K562 (cell line): ENCODE data around the gene DNAAF8. TPM values are rescaled to one million over a fixed set of nuclear protein-coding genes. Genes with fewer than 3 reads are reported as not detected.

ENCODE experiments used
- BACH1 ChIP-seq: fragments of 200-800 bp; sonication (Bioruptor generic); IDR thresholded peaks from 2 replicates; pipeline ENCODE4 v1.6.1; 2016; ENCODE audit warnings: missing genetic modification characterization, missing compliant biosample characterization
- CAMTA2 ChIP-seq: fragments of 250-450 bp; sonication (Bioruptor Pico); conservative IDR thresholded peaks from 2 replicates; pipeline ENCODE4 v1.5.1; 2022
- CCNT2 ChIP-seq: IDR thresholded peaks from 2 replicates; pipeline ENCODE4 v1.6.1; 2011; ENCODE audit warnings: borderline replicate concordance, low read depth, mild to moderate bottlenecking, moderate library complexity, mixed read lengths, low read length; ENCODE audit not compliant: insufficient read length; ENCODE audit errors: extremely low read depth
- DEAF1 ChIP-seq: fragments of 450-650 bp; formaldehyde crosslinking; IDR thresholded peaks from 2 replicates; pipeline ENCODE4 v1.4.0; 2020; ENCODE audit warnings: mild to moderate bottlenecking, moderate library complexity
- ERF ChIP-seq: fragments of 450-650 bp; formaldehyde crosslinking; IDR thresholded peaks from 2 replicates; pipeline ENCODE4 v1.4.0; 2020; ENCODE audit warnings: mild to moderate bottlenecking, mixed read lengths
- EZH2 ChIP-seq: IDR thresholded peaks from 2 replicates; pipeline ENCODE4 v1.6.1; 2012; ENCODE audit warnings: low read depth, mild to moderate bottlenecking, inconsistent platforms, low read length, borderline replicate concordance
- FOXA3 ChIP-seq, 2 experiments: fragments of 450-650 bp in 1 of 2; sonication (generic) in 1 of 2; formaldehyde crosslinking; IDR thresholded peaks in 1 of 2; conservative IDR thresholded peaks in 1 of 2; 2 replicates each; pipeline versions ENCODE4 v1.4.0 to v1.8.0; 2020 to 2022; ENCODE audit warnings: mild to moderate bottlenecking in 2 of 2, missing genetic modification reagents in 1 of 2
- HMG20B ChIP-seq: fragments of 250-450 bp; sonication (Bioruptor Pico); IDR thresholded peaks from 2 replicates; pipeline ENCODE4 v1.5.0; 2021; ENCODE audit warnings: mild to moderate bottlenecking
- HNRNPUL1 ChIP-seq: fragments of 200-400 bp; formaldehyde crosslinking; IDR thresholded peaks from 2 replicates; pipeline ENCODE4 v1.6.1; 2017; ENCODE audit warnings: low read length
- KDM2B ChIP-seq: fragments of 250-450 bp; sonication (Bioruptor Pico); IDR thresholded peaks from 2 replicates; pipeline ENCODE4 v1.8.0; 2021; ENCODE audit warnings: mild to moderate bottlenecking, moderate library complexity
- MAFK ChIP-seq: IDR thresholded peaks from 2 replicates; pipeline ENCODE4 v1.6.1; 2011; ENCODE audit warnings: low read length, improper control_type of control experiment
- MBD1 ChIP-seq: fragments of 250-450 bp; sonication (Bioruptor Pico); IDR thresholded peaks from 2 replicates; pipeline ENCODE4 v1.8.0; 2022; ENCODE audit warnings: inconsistent platforms
- PBX2 ChIP-seq, 2 experiments: IDR thresholded peaks in 1 of 2; conservative IDR thresholded peaks in 1 of 2; 2 replicates each; pipeline ENCODE4 v1.6.1; 2016; ENCODE audit warnings: low read depth in 2 of 2, mild to moderate bottlenecking in 1 of 2, missing compliant biosample characterization in 1 of 2, missing genetic modification characterization in 1 of 2, moderate library complexity in 1 of 2
- RBBP5 ChIP-seq: fragments of 200-600 bp; sonication (generic); IDR thresholded peaks from 2 replicates; pipeline ENCODE4 v1.6.1; 2012; ENCODE audit warnings: borderline replicate concordance, mild to moderate bottlenecking, low read length, control low read depth, inconsistent platforms; ENCODE audit not compliant: insufficient read depth, poor library complexity, severe bottlenecking
- RBM17 ChIP-seq: fragments of 200-400 bp; formaldehyde crosslinking; IDR thresholded peaks from 2 replicates; pipeline ENCODE4 v1.6.1; 2017; ENCODE audit warnings: low read depth, mild to moderate bottlenecking, low read length, borderline replicate concordance
- ZNF232 ChIP-seq: sonication (generic); formaldehyde crosslinking; IDR thresholded peaks from 2 replicates; pipeline ENCODE4 v1.8.0; 2022; ENCODE audit warnings: mild to moderate bottlenecking, missing genetic modification reagents
- polyA plus RNA-seq, 8 experiments: library from polyadenylated mRNA; depleted of rRNA in 4 of 8; stranded (reverse) in 5 of 8; unstranded in 3 of 8; fragments of >200 nt; fragmentation: Nextera tagmentation in 2 of 8; fragmentation: Illumina TruSeq in 1 of 8; extraction: Ambion mirVana in 2 of 8; extraction: Trizol in 1 of 8; gene quantifications; 2 replicates each; pipeline versions ENCODE4 v1.2.1 to v1.2.3, GENCODE V29; 2011 to 2014; ENCODE audit warnings: inconsistent platforms in 1 of 8, missing spikeins in 1 of 8
- total RNA-seq, 7 experiments: library from RNA; depleted of rRNA in 6 of 7; stranded (reverse); fragments of >200 nt in 6 of 7; fragmentation: Illumina TruSeq in 2 of 7; extraction: Trizol in 2 of 7; gene quantifications; 2 replicates each; pipeline versions ENCODE4 v1.2.1 to v1.2.3, GENCODE V29; 2011 to 2021; ENCODE audit warnings: low replicate concordance in 1 of 7
- TF ChIP-seq, protein P1 (sequence below): fragments of 450-650 bp; formaldehyde crosslinking; IDR thresholded peaks from 2 replicates; pipeline ENCODE4 v1.4.0; 2020; ENCODE audit warnings: mild to moderate bottlenecking, moderate library complexity
- TF ChIP-seq, protein P2 (sequence below): fragments of 250-450 bp; sonication (Bioruptor Pico); IDR thresholded peaks from 2 replicates; pipeline ENCODE4 v1.8.0; 2021; ENCODE audit warnings: mild to moderate bottlenecking, moderate library complexity

Gene DNAAF8
- total and polyA plus RNA-seq, 9 of the 15 experiments (the other 6 are each of a cell fraction or from before 2014, with no cell fraction given) = 0.04 to 0.12 (median 0.10) TPM; not detected in 6

DNA sequence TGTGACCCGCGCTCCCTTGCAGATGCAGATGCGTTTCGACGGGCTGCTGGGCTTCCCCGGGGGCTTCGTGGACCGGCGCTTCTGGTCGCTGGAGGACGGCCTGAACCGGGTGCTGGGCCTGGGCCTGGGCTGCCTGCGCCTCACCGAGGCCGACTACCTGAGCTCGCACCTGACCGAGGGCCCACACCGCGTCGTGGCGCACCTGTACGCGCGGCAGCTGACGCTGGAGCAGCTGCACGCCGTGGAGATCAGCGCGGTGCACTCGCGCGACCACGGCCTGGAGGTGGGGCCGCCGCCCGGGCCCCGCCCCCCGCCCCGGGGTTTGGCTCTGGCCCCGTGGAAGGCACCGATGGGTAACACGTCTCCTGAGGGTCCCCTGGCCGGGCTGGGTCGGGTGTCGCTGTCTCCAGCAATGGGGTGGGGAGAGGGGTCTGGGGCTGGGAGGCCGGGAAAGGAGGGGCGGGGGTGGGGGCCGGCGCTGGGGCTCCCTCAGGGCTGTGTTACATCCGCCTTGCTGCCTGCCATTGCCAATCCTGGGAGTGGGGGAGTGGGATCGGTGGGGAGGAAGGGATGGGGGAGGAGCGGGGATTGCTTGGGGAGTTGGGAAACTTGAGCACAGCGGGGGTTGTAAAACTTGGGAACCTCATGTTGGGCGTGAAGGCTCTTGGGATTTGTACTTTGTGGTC lies 40.2 kb upstream of the DNAAF8 start (continued):
- TF ChIP-seq, protein P1, sequence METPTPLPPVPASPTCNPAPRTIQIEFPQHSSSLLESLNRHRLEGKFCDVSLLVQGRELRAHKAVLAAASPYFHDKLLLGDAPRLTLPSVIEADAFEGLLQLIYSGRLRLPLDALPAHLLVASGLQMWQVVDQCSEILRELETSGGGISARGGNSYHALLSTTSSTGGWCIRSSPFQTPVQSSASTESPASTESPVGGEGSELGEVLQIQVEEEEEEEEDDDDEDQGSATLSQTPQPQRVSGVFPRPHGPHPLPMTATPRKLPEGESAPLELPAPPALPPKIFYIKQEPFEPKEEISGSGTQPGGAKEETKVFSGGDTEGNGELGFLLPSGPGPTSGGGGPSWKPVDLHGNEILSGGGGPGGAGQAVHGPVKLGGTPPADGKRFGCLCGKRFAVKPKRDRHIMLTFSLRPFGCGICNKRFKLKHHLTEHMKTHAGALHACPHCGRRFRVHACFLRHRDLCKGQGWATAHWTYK (CRISPR knock-in tag) = 0 out of 2 replicates have a peak, but pooled peaks have one; percentile 20
- TF ChIP-seq KDM2B (CRISPR knock-in tag) = no peak
- no peak for TF ChIP-seq DEAF1 (CRISPR knock-in tag)
- TF ChIP-seq, protein P2, sequence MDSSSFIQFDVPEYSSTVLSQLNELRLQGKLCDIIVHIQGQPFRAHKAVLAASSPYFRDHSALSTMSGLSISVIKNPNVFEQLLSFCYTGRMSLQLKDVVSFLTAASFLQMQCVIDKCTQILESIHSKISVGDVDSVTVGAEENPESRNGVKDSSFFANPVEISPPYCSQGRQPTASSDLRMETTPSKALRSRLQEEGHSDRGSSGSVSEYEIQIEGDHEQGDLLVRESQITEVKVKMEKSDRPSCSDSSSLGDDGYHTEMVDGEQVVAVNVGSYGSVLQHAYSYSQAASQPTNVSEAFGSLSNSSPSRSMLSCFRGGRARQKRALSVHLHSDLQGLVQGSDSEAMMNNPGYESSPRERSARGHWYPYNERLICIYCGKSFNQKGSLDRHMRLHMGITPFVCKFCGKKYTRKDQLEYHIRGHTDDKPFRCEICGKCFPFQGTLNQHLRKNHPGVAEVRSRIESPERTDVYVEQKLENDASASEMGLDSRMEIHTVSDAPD (CRISPR knock-in tag) = no peak
- TF ChIP-seq MBD1 (CRISPR knock-in tag) = no peak
- no peak for TF ChIP-seq HNRNPUL1
- no peak for TF ChIP-seq FOXA3 (CRISPR knock-in tag; conservative IDR thresholded peaks at IDR 0.05 in 1 of 2, IDR thresholded peaks at IDR 0.05 in 1 of 2)
- no peak for TF ChIP-seq CCNT2
- TF ChIP-seq CAMTA2 (CRISPR knock-in tag) = no peak
- no peak for TF ChIP-seq ZNF232 (CRISPR knock-in tag)
- no peak for TF ChIP-seq BACH1
- TF ChIP-seq PBX2 (CRISPR knock-in tag; IDR thresholded peaks at IDR 0.05; ENCODE audit: low read depth) = no peak
- TF ChIP-seq PBX2 (tag; conservative IDR thresholded peaks at IDR 0.05; ENCODE audit: low read depth) = no peak
- no peak for TF ChIP-seq MAFK
- no peak for TF ChIP-seq RBM17
- TF ChIP-seq EZH2 = no peak
- no peak for TF ChIP-seq ERF
- TF ChIP-seq HMG20B (CRISPR knock-in tag) = no peak
- TF ChIP-seq RBBP5 = peak; percentile 17
